ENCODE data around the gene ZNF169.
"Not testable (repeated sequence)": the region's sequence is repeated elsewhere in the genome, so short reads cannot be mapped to it uniquely, and the experiment has no call there.

GRCh38 chr9:94328544-94328943 lies 69.4 kb downstream of the ZNF169 start, which contains the start of gene NUTM2F:
- TF ChIP-seq CTCF (IDR thresholded peaks at IDR 0.05; ENCODE audit: poor library complexity); EZH2phosphoT487 (IDR thresholded peaks at IDR 0.05; ENCODE audit: low read depth, severe bottlenecking, unreplicated experiment): not testable (repeated sequence)

Measured in hepatocyte (in vitro differentiated cells).